Testis (tissue), 2 donors: ENCODE results near the gene ZNF502.

Experiments
- POLR2A ChIP-seq: fragments of 450-650 bp; IDR thresholded peaks from one replicate; pipeline ENCODE4 v1.6.1; 2017; ENCODE audit warnings: antibody characterized with exemption, mild to moderate bottlenecking, moderate library complexity
- TF ChIP-seq, protein P1 (sequence below), 3 experiments: fragments of 450-650 bp in 2 of 3; fragments of 200-600 bp in 1 of 3; sonication (generic) in 1 of 3; IDR thresholded peaks; one replicate each; pipeline ENCODE4 v1.5.1; 2016 to 2019; ENCODE audit warnings: antibody characterized with exemption in 3 of 3, mild to moderate bottlenecking in 2 of 3, moderate library complexity in 1 of 3

GRCh38 chr3:44761101-44761423 lies 48.6 kb downstream of the ZNF502 start:
- TF ChIP-seq, protein P1, sequence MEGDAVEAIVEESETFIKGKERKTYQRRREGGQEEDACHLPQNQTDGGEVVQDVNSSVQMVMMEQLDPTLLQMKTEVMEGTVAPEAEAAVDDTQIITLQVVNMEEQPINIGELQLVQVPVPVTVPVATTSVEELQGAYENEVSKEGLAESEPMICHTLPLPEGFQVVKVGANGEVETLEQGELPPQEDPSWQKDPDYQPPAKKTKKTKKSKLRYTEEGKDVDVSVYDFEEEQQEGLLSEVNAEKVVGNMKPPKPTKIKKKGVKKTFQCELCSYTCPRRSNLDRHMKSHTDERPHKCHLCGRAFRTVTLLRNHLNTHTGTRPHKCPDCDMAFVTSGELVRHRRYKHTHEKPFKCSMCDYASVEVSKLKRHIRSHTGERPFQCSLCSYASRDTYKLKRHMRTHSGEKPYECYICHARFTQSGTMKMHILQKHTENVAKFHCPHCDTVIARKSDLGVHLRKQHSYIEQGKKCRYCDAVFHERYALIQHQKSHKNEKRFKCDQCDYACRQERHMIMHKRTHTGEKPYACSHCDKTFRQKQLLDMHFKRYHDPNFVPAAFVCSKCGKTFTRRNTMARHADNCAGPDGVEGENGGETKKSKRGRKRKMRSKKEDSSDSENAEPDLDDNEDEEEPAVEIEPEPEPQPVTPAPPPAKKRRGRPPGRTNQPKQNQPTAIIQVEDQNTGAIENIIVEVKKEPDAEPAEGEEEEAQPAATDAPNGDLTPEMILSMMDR (IDR thresholded peaks at IDR 0.05): no peak
- no peak for TF ChIP-seq POLR2A
